NB4 (cell line): ENCODE data around the gene PTPN5.

ENCODE experiments used
- DNase-seq: peaks from one replicate; pipeline ENCODE4 v3.0.0; 2010; ENCODE audit warnings: low read depth
- H3K4me3 ChIP-seq: one replicate; pipeline ENCODE4 v1.5.1; 2011; ENCODE audit warnings: mild to moderate bottlenecking, low read depth, low read length, moderate library complexity
- MYC ChIP-seq: IDR thresholded peaks from 2 replicates; pipeline ENCODE4 v1.6.1; 2011; ENCODE audit warnings: low read depth, low read length
- POLR2A ChIP-seq: IDR thresholded peaks from 2 replicates; pipeline ENCODE4 v1.6.1; 2011; ENCODE audit warnings: mild to moderate bottlenecking; ENCODE audit not compliant: insufficient read length; ENCODE audit errors: extremely low read depth
- TF ChIP-seq, protein P1 (sequence below): IDR thresholded peaks from 2 replicates; pipeline ENCODE4 v1.6.1; 2011; ENCODE audit warnings: low read depth, low read length
- TF ChIP-seq, protein P2 (sequence below): IDR thresholded peaks from one replicate; pipeline ENCODE4 v1.5.1; 2012; ENCODE audit warnings: low read depth, low read length

PTPN5 gene

DNA sequence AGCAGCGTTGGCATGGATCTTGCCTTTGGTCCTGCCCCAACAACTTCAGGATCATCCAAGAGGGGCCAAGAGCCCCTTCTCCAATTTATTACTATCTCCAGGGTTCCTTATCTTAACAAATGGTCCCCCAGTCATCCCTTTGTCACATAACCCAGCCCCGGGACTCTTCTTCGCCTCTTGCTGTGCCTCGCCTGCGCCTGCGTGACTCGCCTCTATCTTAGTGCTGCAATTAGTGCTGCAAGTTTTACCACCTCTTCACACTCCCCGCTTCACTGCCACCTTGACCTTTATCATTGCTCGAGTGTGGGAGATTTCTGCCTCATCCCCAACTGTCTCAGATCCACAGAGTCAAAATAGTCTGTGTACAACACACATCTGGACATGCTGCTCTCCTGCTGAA lies 61.6 kb downstream of the PTPN5 start:
- no peak for DNase-seq
- no peak for TF ChIP-seq MYC
- TF ChIP-seq, protein P1, sequence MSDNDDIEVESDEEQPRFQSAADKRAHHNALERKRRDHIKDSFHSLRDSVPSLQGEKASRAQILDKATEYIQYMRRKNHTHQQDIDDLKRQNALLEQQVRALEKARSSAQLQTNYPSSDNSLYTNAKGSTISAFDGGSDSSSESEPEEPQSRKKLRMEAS = no peak
- TF ChIP-seq, protein P2, sequence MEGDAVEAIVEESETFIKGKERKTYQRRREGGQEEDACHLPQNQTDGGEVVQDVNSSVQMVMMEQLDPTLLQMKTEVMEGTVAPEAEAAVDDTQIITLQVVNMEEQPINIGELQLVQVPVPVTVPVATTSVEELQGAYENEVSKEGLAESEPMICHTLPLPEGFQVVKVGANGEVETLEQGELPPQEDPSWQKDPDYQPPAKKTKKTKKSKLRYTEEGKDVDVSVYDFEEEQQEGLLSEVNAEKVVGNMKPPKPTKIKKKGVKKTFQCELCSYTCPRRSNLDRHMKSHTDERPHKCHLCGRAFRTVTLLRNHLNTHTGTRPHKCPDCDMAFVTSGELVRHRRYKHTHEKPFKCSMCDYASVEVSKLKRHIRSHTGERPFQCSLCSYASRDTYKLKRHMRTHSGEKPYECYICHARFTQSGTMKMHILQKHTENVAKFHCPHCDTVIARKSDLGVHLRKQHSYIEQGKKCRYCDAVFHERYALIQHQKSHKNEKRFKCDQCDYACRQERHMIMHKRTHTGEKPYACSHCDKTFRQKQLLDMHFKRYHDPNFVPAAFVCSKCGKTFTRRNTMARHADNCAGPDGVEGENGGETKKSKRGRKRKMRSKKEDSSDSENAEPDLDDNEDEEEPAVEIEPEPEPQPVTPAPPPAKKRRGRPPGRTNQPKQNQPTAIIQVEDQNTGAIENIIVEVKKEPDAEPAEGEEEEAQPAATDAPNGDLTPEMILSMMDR = no peak
- no peak for TF ChIP-seq POLR2A
- H3K4me3 ChIP-seq = no peak overlapping the region

DNA sequence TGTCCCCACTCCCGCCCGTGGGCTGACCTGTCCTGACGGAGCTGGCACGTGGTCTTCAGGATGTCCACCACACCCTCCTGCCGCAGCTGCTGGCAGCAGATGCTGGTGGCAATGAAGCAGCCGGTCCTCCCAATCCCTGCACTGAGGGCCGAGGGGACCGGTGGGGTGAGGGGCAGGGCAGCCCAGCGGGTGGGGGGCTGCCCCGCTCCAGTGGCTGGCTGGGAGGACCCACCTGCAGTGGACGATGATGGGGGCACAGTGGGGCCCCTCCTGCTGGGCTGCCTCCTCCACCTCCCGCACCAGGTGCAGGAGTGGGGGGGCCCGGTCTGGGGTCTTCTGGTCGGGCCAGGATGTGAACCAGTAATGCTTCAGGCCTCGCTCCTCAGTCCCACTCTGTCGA lies 62.2 kb downstream of the PTPN5 start:
- no peak overlapping the region for H3K4me3 ChIP-seq
- DNase-seq = no peak
- TF ChIP-seq, protein P1 = no peak
- no peak for TF ChIP-seq POLR2A
- no peak for TF ChIP-seq MYC

DNA sequence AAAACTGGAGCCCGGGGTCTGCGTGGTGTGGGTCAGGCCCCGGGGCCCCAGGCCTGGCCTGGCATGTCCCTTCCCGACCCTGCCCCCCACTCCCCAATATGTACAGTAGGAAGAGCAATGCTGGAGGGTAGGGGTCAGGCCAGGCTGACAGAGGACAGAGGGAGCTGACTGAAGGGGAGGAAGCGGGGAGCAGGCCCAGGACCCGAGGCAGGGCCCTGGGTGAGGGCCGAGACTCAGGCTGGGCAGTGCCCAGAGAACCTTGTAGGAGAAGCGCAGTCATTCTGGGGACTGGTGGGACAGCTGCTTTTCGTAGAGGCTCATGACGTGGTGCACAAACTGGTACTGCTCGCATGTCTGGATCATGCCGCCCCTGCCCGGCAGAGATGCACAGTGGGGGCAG lies 62.9 kb downstream of the PTPN5 start:
- no peak overlapping the region for H3K4me3 ChIP-seq
- DNase-seq = no peak
- TF ChIP-seq MYC (no peak), POLR2A (no peak)
- TF ChIP-seq, protein P2 = no peak
- TF ChIP-seq, protein P1 = no peak

DNA sequence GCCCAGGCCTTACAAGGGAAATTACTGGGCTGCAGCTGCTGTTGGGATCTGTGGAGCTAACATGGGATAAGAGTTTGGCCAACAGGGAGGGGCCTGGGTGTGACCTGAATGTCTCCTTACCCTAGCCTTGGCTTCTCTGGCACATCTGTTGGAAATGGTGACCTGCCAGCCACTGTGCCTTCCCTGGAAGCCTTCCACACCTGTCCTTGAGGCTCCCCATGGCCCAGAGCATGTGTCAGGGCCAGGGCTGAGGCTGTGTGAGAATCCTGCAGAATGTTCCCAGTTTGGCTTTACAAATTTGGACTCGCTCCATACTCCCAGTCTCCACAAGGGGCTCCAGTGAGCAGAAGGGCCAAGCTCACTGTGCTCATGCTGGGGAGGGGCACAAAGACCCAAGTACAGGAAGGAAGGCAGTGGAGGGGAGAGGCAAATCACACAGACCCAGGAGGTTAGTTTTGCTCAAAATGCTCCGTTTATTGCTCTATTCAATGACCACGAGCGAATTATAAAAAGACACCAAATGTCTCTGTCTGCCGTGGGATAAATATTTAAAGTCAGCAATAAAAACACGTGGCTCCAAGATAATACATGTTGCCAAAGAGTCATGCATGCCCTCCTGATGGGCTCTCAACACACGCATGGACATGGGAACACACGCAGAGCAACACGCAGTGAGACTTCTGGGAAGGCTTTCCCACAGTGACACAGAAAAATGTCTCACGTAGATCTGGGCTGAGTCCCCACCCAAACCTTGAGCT lies 63.9 kb downstream of the PTPN5 start:
- no peak overlapping the region for H3K4me3 ChIP-seq
- TF ChIP-seq, protein P1 = no peak
- TF ChIP-seq, protein P2 = peak; percentile 93
- DNase-seq = peak; percentile 56

DNA sequence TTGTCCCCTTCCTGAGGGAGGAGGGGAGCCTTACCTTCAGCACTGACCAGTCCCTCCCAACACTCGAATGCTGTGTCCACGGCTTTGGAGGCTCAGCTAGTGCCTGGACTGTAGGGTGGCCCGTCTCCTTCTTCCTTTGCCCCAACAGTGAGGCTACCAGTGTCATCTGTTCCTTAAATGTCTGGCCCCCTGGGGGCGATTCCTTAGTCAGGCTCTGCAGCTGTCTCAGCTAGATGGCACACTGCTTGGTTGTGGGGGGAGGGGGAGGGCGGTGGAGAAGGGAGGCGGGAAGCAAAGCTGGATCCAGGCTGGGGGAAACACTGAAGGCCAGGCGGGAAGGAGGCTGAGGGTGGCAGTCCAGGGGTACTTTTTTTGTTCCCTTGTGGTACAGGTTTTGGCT lies 65.6 kb downstream of the PTPN5 start, which contains the start of gene IGSF22:
IGSF22 (minus strand) TSS at position 149 of the 400 bp plus-strand sequence. CDS start 1,952 bp downstream, outside the sequence.
- no peak within 1 kb of the TSS for H3K4me3 ChIP-seq
- no peak for DNase-seq
- TF ChIP-seq, protein P1 = no peak
- TF ChIP-seq MYC (no peak), POLR2A (no peak)
- TF ChIP-seq, protein P2 = no peak

DNA sequence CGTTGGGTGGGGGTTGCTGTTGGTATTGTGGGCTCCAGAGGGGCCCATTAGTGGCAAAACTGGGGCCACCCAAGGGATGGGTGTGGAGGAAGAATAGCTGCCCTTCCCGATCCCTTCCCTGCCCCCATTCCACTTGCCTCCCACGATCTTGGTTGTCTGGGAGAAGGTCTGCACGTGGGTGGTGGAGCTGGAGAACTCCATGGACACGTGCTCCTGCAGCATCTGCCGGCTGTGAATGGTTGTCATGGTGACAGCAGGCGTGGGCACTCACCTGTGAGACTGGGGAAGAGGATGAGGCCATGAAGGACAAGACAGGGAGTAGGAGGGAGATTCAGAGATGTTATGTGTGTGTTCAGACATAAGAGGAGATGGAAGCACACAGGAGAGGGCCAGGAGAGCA lies 67.6 kb downstream of the PTPN5 start:
- H3K4me3 ChIP-seq = no peak overlapping the region
- no peak for DNase-seq
- no peak for TF ChIP-seq MYC
- TF ChIP-seq, protein P1 = no peak
- no peak for TF ChIP-seq POLR2A
- TF ChIP-seq, protein P2 = no peak
